ENCODE measurements around the gene HOXC10.

The HOXC10 gene

DNA sequence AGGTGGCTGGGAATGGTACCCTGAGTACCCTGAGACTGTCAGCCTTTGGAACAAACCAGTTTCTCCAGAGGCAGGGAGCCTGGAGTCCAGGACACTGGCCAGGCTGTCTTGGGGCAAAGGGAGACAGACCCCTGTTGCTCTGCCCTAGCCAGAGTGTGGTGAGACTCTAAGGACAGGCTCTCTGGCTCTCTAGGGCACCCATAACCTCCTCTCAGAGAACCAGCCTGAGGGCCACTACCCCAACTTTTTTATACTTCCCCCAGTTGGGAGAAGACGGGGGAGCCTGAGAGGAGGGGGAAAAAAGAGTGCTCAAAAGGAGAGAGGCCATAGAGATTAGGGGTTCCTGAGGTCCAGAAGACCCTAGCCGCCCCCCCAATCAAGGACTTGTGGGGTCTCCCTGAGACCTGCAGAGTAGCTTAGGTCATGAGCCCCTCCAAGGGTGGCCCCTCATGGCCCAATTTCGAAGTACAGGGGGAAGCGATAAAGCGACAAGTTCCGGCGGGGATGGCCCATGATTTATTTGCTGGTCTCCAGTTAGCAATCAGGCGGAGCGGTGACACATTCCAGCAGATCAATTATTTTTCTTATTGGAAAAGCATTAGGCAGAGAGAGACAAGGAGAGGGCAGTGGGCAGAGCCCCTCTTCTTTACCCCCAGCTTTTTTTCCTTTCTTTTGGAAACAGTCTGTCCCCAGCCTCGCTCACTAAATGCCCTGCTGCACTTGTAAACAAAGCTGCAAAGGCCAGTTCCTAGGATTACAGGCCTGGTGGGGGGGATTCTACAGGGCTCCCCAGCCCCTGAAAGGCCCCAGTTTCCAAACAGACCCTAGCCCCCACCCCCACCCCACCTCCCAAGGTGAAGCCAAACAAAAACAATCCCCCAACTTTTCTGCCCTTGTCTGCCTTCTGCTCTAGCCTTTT is 25.4 kb downstream of the HOXC10 start:
- H3K27ac Mint-ChIP-seq: no peak overlapping the region
- peaks cover 46% of the 10 kb centered on the region for H3K4me1 Mint-ChIP-seq (ENCODE audit: low read depth)
- H3K9me3 Mint-ChIP-seq: no peaks in the 10 kb centered on the region
- no peaks in the 10 kb centered on the region for H3K36me3 Mint-ChIP-seq (ENCODE audit: low read depth)
- no peak overlapping the region for H3K4me3 Mint-ChIP-seq
- intact Hi-C loops (cut with micrococcal nuclease): loop anchor here (5.0 kb wide), 1 partner anchor 127 kb away; no protein-coding TSS in a partner anchor
- peaks cover 94% of the 10 kb centered on the region for H3K27me3 Mint-ChIP-seq

DNA sequence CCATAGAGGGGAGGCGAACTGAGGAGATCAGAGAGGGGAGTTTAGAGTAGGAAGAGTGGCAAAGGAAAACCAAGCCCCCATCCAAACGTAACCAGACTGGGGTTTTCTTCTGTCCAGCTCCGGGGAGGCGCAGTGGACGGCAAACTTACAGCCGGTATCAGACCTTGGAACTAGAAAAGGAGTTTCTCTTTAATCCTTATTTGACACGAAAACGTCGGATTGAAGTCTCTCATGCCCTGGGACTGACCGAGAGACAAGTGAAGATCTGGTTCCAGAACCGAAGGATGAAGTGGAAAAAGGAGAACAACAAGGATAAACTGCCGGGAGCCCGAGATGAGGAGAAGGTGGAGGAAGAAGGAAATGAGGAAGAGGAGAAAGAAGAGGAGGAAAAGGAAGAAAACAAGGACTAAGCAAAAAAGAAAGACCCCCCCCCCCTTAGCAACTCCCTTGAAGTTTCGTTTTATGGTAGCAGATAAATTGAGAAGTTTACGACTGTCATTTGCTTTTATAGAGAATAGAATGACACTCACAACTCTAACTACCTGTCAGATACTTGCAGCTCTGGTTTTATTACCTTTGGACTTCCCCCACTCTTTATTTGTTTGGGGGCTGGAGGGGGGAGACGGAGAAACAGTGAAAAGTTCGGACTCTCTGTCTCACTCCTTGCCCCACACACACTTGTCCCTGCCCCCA is 26.2 kb downstream of the HOXC10 start:
- Mint-ChIP-seq H3K36me3 (ENCODE audit: low read depth) (no peaks in the 10 kb centered on the region), H3K27me3 (peaks cover 93% of the 10 kb centered on the region), H3K4me3 (no peak overlapping the region), H3K4me1 (ENCODE audit: low read depth) (peaks cover 38% of the 10 kb centered on the region), H3K9me3 (no peaks in the 10 kb centered on the region), H3K27ac (no peak overlapping the region)
- intact Hi-C loops (cut with micrococcal nuclease): loop anchor here (5.0 kb wide), 1 partner anchor 126 kb away; no protein-coding TSS in a partner anchor

DNA sequence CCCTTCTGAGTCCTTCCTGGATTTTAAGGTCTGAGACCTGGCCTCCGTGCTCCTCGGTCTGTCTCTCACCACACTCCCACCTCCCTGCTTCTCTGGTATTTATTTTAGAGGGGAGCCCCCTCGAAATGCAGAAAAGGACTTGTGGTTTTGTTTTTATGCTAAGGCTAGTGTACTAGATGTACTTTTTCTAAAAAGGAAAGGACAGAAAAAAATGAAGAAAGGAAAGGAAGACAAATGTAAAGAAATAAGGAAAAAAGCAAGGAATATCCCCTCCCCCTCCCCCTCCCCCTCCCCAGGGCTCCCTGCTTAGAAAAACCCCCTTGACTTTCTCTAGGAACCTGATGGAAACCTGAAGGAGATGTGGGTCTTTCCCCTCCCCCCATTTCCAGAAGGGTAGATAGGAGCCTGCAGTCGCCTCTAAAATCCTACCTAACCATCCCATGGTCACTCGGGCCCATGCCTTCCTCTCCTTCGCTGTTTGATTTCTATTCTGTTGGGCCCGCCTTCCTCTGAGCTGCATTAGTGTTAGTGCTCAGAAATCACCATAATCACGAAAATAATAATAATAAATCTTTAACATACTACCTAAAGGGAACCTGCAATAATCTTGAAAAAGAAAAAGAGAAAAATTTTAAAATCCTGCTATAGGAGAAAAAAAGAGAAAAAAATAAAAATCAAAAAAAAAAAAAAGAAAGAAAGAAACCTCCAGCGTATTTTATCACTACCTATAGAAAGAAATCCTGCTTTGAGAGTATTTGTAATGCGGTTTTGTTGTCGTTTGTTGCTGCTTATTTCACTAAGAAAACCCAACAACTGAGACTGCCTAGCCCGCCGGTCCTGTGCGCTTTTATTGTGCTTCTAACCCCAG is 27.0 kb downstream of the HOXC10 start:
- Mint-ChIP-seq H3K27ac (no peak overlapping the region), H3K4me1 (ENCODE audit: low read depth) (peaks cover 30% of the 10 kb centered on the region), H3K9me3 (no peaks in the 10 kb centered on the region), H3K4me3 (no peak overlapping the region), H3K36me3 (ENCODE audit: low read depth) (no peaks in the 10 kb centered on the region), H3K27me3 (peaks cover 93% of the 10 kb centered on the region)
- intact Hi-C loops (cut with micrococcal nuclease): loop anchor here (5.0 kb wide), 1 partner anchor 125 kb away; no protein-coding TSS in a partner anchor

DNA sequence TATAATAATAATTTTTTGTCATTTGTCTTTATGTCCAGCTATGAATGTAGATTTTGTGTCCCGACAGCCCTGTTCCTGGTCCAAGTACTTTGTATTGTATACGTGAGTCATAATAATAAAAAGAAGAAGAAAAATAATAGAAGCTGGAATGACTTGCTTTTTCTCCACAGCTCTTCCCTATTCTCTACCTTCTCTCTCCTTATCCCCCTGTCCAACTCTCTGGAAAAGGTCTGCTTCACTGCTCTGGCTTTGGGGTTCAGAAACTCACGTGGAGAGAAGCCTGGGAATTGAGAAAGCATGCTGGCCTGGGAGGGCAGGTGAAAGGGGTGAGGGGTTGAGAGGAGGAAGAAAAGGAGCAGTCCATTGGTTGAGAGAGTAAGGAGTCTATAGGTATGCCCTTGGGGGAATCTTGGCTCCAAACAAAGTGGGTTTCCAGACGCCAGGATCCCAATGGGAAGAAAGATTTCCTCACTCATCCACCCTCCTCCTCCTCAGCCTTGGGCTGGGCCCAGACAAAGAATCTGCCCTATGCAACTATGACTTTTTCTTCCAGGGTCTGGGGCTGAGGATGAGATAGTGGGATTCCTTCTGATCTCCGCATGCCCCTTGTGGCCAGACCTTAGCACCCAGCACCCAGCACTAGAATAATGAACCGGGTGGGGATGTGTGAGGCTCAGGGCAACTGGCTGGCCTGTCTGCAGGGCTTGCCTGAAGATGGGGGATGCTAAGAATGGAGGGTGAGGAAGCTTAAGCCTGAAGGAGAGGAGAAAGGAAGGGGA is 27.9 kb downstream of the HOXC10 start:
- peaks cover 34% of the 10 kb centered on the region for H3K4me1 Mint-ChIP-seq (ENCODE audit: low read depth)

DNA sequence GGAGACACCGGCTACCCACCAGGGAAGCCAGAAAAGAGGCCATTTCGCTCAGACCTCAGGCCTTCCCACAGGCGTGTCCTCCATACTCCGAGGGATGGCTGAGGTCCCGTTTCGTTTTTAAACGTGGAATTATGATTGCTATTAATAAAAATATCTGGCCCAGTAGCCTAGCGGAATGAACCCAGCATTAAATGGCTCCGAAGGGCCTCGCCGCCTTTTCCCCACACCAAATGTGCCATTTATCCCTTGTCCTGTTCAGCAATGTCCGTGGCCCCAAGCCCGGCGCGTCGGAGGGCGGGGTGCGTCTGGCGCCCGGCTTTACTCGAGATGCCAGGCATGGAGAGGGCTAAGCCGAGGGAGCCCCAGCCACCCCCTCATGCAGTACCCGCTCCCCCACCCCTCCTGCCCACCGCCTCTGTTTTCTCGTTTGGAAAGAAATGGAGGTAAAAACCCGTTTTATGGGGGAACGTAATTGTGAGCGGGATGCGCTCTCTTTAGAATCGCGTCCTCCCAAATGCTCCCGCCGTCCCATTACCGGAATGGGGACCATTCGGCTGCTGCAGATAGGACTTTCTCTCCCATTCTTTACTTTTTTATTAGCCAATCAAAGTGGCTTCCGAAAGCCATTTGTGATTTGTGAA is 29.6 kb downstream of the HOXC10 start:
- peaks cover 36% of the 10 kb centered on the region for H3K4me1 Mint-ChIP-seq (ENCODE audit: low read depth)
- peak overlapping the region; percentile 27 for H3K4me3 Mint-ChIP-seq
- intact Hi-C loops (cut with micrococcal nuclease): loop anchor here (5.0 kb wide), 1 partner anchor 123 kb away; no protein-coding TSS in a partner anchor
- no peaks in the 10 kb centered on the region for H3K9me3 Mint-ChIP-seq
- no peaks in the 10 kb centered on the region for H3K36me3 Mint-ChIP-seq (ENCODE audit: low read depth)
- H3K27ac Mint-ChIP-seq: no peak overlapping the region
- peaks cover 94% of the 10 kb centered on the region for H3K27me3 Mint-ChIP-seq

More for the DNA sequence above, 27.9 kb downstream of the HOXC10 start:
- Mint-ChIP-seq H3K36me3 (ENCODE audit: low read depth) (no peaks in the 10 kb centered on the region), H3K27ac (no peak overlapping the region), H3K27me3 (peaks cover 93% of the 10 kb centered on the region), H3K9me3 (no peaks in the 10 kb centered on the region), H3K4me3 (no peak overlapping the region)
- intact Hi-C loops (cut with micrococcal nuclease): loop anchor here (5.0 kb wide), 1 partner anchor 124 kb away; no protein-coding TSS in a partner anchor

DNA sequence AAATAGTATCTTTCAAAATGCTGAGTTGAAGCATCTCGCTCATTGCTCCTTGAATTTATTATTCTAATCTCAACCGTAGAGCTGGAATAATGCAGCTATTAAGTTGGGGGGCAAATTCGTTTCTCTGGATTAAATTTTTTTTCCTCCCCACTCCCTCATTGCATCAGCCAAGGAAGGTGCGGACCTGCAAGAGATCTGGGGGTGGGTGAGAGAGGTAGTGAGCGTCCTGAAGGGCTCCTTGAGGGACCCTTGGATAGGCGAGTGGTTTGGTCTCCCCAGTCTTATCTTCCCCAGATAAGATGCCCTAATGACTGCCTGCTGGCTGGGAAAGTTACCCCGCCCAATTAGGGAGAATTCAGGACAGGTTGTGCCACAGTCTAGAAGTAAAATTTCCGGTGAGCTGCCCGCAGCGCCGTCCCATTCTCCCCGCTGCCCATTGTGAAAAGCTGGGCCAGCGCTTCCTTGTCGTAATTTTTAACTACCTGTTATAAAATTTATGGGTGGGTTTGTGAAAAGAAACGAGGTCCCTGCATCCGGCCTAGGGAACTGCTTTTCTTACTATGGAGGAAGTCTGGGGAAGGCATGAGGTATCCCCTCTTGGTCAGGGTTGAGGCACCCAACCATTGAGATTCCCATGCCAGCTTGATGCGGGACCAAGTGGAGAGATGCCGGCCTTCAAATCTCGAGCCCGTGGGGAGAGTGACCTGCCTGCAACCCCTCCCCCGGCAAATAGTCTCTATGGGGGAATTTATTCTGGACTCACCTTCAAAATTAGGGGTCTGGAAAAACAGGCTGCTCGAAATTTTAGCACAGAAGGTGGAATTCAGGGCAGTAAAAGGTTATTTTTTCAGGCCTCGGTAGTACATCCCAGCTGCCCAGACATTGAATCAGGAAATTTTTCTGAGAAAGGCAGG is 30.3 kb downstream of the HOXC10 start:
- intact Hi-C loops (cut with micrococcal nuclease): no loop called here
- peaks cover 94% of the 10 kb centered on the region for H3K27me3 Mint-ChIP-seq
- no peaks in the 10 kb centered on the region for H3K9me3 Mint-ChIP-seq
- H3K4me3 Mint-ChIP-seq: no peak overlapping the region
- peaks cover 38% of the 10 kb centered on the region for H3K4me1 Mint-ChIP-seq (ENCODE audit: low read depth)
- H3K36me3 Mint-ChIP-seq (ENCODE audit: low read depth): no peaks in the 10 kb centered on the region
- no peak overlapping the region for H3K27ac Mint-ChIP-seq

DNA sequence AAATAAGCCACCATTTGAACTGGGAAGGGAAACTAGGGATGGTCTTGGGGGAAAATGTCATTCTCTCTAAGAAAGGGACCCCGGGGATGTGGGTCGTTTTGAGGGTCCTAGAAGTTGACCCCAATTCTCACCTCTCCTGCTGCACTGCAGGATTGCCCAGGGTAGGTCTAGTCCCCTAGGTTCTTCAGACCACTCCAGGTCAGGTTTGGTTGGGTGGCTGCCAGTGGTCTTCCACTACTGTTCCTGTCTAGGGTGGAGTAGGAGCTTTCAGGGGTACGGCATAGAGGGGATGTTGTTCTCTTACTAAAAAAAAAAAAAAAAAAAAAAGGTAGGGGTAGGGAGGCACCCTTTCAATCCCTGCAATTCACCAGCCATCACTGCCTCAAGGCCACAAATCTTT is 31.1 kb downstream of the HOXC10 start:
- intact Hi-C loops (cut with micrococcal nuclease): no loop called here
- peaks cover 36% of the 10 kb centered on the region for H3K4me1 Mint-ChIP-seq (ENCODE audit: low read depth)
- H3K36me3 Mint-ChIP-seq (ENCODE audit: low read depth): no peaks in the 10 kb centered on the region
- H3K4me3 Mint-ChIP-seq: no peak overlapping the region
- H3K27me3 Mint-ChIP-seq: peaks cover 95% of the 10 kb centered on the region
- no peaks in the 10 kb centered on the region for H3K9me3 Mint-ChIP-seq
- H3K27ac Mint-ChIP-seq: no peak overlapping the region

DNA sequence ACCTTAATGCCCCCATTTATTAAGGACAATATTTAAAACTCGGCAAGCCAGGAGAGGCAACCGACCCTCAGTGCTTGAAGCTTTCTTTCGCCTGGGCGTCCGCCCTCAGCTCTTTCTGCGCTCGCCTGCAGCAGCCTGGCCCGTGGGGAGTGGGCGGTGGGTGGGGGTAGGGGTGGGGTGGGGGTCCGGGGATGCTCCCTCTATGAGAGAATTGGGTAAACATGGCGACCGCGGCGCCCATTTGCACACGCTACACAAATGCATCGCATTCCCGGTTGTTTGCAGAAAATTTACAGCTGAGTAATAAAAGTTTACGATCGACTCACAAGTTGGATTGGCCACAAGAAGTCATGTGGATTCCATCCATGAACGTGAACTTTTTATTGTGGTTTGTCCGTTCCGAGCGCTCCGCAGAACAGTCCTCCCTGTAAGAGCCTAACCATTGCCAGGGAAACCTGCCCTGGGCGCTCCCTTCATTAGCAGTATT is 31.6 kb downstream of the HOXC10 start:
- H3K4me3 Mint-ChIP-seq: no peak overlapping the region
- peaks cover 31% of the 10 kb centered on the region for H3K4me1 Mint-ChIP-seq (ENCODE audit: low read depth)
- no peaks in the 10 kb centered on the region for H3K36me3 Mint-ChIP-seq (ENCODE audit: low read depth)
- H3K9me3 Mint-ChIP-seq: no peaks in the 10 kb centered on the region
- no peak overlapping the region for H3K27ac Mint-ChIP-seq
- H3K27me3 Mint-ChIP-seq: peaks cover 95% of the 10 kb centered on the region
- intact Hi-C loops (cut with micrococcal nuclease): no loop called here

DNA sequence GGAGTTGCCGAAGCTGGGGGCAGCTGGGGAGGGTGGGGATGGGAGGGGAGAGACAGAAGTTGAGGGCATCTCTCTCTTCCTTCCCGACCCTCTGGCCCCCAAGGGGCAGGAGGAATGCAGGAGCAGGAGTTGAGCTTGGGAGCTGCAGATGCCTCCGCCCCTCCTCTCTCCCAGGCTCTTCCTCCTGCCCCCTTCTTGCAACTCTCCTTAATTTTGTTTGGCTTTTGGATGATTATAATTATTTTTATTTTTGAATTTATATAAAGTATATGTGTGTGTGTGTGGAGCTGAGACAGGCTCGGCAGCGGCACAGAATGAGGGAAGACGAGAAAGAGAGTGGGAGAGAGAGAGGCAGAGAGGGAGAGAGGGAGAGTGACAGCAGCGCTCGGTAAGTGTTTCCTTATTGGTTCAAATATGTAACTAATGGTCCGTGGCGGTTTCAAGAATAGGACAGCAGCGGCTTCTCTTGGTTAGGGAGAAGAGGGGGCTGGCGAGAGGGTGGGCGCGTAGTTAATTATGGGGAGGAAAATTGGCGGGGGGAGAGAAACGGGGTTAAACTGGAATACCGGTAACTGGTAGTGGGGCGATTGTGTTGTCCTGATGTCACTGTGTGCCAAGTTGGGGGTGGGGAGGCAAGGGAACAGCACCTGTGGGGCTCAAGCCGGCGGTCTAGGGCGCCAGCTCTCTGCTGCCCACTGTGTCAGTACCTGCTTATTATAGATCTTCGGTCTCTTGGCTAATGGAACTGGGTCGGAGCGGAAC is 32.3 kb downstream of the HOXC10 start:
- intact Hi-C loops (cut with micrococcal nuclease): no loop called here

DNA sequence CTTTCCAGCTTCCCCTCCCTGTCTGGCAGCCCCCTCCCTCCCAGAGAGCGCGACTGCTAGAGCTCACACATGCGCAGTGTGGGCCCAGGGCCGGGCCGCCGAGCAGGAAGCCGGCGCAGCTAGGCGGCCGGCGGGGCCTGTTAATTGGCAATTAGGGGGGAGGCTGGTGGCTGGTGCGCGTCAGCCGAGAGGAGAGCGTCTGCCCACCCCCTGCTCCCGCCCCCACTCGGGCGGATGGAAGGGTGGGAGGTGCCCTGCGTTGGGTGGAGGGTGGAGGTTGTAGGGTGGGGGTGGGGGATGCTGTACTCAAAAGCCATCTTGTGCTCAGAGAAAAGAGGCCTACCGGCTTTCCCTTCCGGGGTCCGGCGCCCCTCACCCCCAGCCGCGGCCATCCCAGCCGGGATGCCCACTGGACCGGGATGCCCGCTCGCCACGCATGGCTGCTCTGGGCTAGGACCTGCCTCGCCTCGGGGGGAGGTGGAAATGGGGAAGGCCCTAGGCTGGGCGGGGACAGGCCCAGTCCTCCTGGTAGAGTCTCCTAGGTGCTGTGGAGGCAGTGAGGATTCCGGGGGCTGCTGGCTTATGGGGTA is 33.0 kb downstream of the HOXC10 start:
- H3K4me1 Mint-ChIP-seq (ENCODE audit: low read depth): peaks cover 29% of the 10 kb centered on the region
- H3K4me3 Mint-ChIP-seq: peak overlapping the region; percentile 62
- intact Hi-C loops (cut with micrococcal nuclease): no loop called here
- no peaks in the 10 kb centered on the region for H3K36me3 Mint-ChIP-seq (ENCODE audit: low read depth)
- no peaks in the 10 kb centered on the region for H3K9me3 Mint-ChIP-seq
- peaks cover 97% of the 10 kb centered on the region for H3K27me3 Mint-ChIP-seq
- H3K27ac Mint-ChIP-seq: peak overlapping the region; percentile 57

More for the DNA sequence above, 32.3 kb downstream of the HOXC10 start:
- Mint-ChIP-seq H3K27me3 (peaks cover 96% of the 10 kb centered on the region), H3K27ac (peak overlapping the region; percentile 57), H3K4me3 (peak overlapping the region; percentile 62), H3K9me3 (no peaks in the 10 kb centered on the region), H3K36me3 (ENCODE audit: low read depth) (no peaks in the 10 kb centered on the region), H3K4me1 (ENCODE audit: low read depth) (peaks cover 29% of the 10 kb centered on the region)

DNA sequence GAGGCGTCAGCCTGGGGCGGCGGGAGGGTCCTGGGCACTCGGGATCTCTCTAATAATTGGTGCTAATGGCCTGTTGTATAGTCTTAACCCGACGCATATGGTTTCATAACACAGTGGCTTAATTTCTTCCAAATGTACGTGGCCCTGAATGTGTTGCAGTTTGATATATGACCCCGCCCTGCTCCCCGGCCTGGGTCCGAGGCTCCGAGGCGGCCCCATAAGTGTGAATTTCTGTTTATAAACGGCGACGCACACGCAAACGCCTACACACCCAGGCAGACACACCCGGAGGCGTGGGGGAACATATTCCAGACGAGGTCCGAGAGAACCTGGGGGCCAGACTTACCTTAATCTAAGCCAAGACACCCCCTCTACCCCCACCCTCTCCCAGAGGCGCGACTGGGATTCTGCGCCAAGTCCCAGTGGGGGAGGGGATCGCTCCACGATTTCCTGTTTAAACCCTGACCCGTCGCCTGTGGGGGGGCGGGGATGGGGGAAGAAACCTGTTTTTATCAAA is 33.6 kb downstream of the HOXC10 start:
- Mint-ChIP-seq H3K4me1 (ENCODE audit: low read depth) (peaks cover 29% of the 10 kb centered on the region), H3K9me3 (no peaks in the 10 kb centered on the region), H3K27me3 (peaks cover 97% of the 10 kb centered on the region), H3K4me3 (peak overlapping the region; percentile 13), H3K36me3 (ENCODE audit: low read depth) (no peaks in the 10 kb centered on the region), H3K27ac (peak overlapping the region; percentile 57)
- intact Hi-C loops (cut with micrococcal nuclease): no loop called here
